Bronchial epithelial cell (primary cell): ENCODE measurements around the gene SIGMAR1. TPM values are rescaled to one million over a fixed set of nuclear protein-coding genes. Genes with fewer than 3 reads are reported as not detected.

Experiments
- DNase-seq: peaks from one replicate; pipeline ENCODE4 v3.0.0-alpha.2; 2010; ENCODE audit warnings: low read depth
- FAIRE-seq: peaks from 2 replicates; lab custom pipeline; 2011; peaks lifted over from hg19 to GRCh38; lab: Jason Lieb, UNC
- H3K27me3 ChIP-seq: 2 replicates; pipeline ENCODE4 v1.5.1; 2011; ENCODE audit warnings: low read length; ENCODE audit not compliant: control insufficient read depth, insufficient read depth
- H3K36me3 ChIP-seq: 2 replicates; pipeline ENCODE4 v1.5.1; 2011; ENCODE audit warnings: low read length; ENCODE audit not compliant: control insufficient read depth, insufficient read depth
- H3K4me3 ChIP-seq: 2 replicates; pipeline ENCODE4 v1.5.1; 2011; ENCODE audit warnings: mild to moderate bottlenecking, low read depth, low read length, control low read depth
- total RNA-seq: library from RNA; depleted of rRNA; stranded (reverse); fragments of >200 nt; gene quantifications from 2 replicates; pipeline ENCODE4 v1.2.1, GENCODE V29; 2014
- TF ChIP-seq, protein P1 (sequence below): IDR thresholded peaks from 2 replicates; pipeline ENCODE4 v1.5.1; 2011; ENCODE audit warnings: mild to moderate bottlenecking, moderate library complexity, low read length, control low read depth, inconsistent platforms; ENCODE audit not compliant: insufficient read depth, severe bottlenecking

Gene SIGMAR1
- total RNA-seq, 1 donor from 2014 or later, result 74.8 TPM

DNA sequence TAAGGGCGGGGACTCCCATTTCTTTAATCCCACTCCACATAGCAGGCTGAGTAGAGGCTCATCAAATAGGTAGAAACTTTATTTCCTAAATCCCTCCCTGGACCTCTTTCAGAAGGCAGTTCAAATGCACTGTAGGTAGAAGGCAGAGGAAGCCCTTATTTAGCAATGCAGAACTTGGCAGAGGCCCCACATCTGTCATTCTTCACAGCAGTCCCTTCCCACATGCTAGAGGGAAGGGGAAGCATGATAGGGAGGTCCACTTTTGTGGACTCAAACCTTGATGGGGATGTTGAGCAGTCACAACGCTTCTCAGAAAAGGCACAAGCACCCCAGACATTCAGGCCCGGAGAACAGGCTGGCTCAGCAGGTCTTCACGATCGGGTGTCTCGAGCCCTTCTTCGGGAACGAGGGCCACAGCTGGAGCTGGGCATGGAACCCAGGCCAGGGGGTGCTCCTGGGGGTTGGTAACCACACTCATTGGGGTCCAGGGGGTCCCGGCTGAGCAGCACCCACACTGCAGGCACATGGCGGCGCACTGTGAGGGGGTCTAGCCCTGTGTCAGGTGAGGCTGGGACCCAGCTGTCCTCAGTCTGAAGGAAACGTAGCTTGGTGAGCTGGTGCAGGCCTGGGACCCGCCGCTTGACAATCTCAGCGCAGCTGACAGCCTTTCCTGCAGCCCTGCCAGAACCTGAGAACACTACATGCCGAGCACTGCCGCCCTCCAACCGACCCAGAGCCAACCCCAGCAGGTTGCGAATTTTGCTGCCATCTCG, 27.0 kb downstream of the SIGMAR1 start:
- TF ChIP-seq, protein P1, sequence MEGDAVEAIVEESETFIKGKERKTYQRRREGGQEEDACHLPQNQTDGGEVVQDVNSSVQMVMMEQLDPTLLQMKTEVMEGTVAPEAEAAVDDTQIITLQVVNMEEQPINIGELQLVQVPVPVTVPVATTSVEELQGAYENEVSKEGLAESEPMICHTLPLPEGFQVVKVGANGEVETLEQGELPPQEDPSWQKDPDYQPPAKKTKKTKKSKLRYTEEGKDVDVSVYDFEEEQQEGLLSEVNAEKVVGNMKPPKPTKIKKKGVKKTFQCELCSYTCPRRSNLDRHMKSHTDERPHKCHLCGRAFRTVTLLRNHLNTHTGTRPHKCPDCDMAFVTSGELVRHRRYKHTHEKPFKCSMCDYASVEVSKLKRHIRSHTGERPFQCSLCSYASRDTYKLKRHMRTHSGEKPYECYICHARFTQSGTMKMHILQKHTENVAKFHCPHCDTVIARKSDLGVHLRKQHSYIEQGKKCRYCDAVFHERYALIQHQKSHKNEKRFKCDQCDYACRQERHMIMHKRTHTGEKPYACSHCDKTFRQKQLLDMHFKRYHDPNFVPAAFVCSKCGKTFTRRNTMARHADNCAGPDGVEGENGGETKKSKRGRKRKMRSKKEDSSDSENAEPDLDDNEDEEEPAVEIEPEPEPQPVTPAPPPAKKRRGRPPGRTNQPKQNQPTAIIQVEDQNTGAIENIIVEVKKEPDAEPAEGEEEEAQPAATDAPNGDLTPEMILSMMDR, result no peak
- H3K4me3 ChIP-seq, result peak overlapping the region; percentile 83

DNA sequence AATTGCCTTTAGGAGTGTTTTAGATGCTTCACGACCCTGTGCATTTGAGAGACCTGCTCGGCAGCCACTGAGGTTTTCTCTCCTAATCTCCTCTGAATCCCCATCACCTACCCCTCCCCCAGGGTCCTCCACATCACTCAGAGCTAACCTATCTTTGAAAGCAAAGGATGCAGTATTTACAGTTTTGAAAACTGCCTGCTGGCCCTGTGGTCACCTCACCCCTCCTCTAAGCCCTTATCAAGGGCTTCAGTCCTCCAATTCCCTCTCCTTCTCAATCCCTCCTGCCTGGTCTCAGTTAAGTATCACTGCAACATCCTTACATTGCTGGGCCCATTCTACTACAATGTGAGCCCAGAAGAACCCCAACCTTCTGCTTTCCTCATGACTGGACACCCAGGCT, 30.3 kb downstream of the SIGMAR1 start:
- TF ChIP-seq, protein P1, result no peak
- Histone ChIP-seq H3K27me3 (no peaks in the 10 kb centered on the region), H3K36me3 (no peaks in the 10 kb centered on the region), H3K4me3 (no peak overlapping the region)
- no peak for DNase-seq
- no peak for FAIRE-seq

More for the DNA sequence above, 27.0 kb downstream of the SIGMAR1 start:
- H3K27me3 ChIP-seq, result no peaks in the 10 kb centered on the region
- DNase-seq (no peak), FAIRE-seq (no peak)
- no peaks in the 10 kb centered on the region for H3K36me3 ChIP-seq

DNA sequence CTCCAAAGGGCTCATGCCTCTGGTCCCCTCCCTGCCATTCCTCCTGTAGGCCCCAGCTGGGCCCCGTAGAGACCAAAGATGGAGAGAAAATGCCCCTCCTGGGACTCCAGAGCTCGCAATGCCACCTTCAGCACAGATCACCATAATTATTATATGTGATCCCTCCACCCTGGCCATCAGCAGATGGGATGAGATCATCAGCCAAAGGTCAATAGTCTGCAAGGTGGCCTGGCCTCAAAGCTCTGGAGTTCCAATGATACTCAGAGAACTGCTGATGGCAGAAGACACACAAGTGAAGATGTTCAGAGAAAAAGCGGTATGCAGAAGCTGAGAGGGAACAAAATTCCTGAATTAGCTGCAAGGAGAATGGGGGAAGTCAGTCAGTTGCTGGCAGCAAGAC, 30.7 kb downstream of the SIGMAR1 start:
- TF ChIP-seq, protein P1, result no peak
- Histone ChIP-seq H3K4me3 (no peak overlapping the region), H3K36me3 (no peaks in the 10 kb centered on the region), H3K27me3 (no peaks in the 10 kb centered on the region)
- no peak for DNase-seq
- no peak for FAIRE-seq

DNA sequence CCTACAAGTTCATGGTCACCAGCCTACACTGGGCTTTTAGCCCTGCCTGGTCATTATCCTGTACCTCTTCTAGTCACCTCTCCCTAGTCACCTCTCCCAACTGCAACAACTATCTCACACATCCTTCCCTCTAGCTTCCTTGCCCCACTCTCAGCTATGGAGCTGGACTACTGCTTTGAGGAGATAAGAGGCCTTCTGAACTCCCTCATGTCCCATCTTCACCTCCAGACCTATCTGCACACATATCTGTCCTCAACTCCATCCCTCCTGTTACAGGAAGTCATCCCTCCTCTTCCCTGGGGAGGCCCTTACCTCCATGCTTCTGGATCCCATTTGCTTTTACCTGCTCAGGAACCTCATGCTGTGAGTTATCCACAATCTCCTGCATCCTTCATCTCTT, 31.4 kb downstream of the SIGMAR1 start:
- H3K27me3 ChIP-seq, result no peaks in the 10 kb centered on the region
- H3K4me3 ChIP-seq, result no peak overlapping the region
- TF ChIP-seq, protein P1, result no peak
- no peak for DNase-seq
- FAIRE-seq, result peak; percentile 23
- H3K36me3 ChIP-seq, result no peaks in the 10 kb centered on the region

DNA sequence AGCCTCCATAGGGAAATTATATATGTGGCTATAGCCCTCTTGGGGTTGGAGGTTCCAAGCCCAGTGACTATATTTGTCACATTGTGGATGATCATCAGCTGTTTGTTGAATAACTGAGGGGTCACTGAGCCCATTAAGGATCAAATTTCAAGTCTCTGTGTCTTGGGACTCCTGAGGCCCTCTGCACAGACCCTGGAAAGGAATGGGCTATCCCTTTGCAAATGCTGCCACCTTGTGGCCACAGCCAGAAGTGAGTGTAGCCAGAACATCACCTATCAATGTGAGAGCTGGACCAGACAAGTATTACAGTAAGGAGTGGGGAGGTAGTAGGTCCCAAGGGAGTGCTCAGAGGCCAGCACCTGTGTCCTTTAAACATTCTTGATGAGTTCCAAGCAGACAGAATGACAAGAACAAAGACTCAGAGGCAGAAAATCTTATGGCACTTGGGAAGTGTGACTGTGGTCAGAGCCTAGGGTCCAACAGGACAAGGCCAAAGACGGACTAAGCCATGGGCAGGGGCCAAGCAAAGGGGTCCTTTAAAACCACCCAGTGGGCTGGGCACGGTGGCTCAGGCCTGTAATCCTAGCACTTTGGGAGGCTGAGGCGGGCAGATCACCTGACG, 33.9 kb downstream of the SIGMAR1 start:
- no peaks in the 10 kb centered on the region for H3K27me3 ChIP-seq
- TF ChIP-seq, protein P1, result peak; percentile 82
- no peak for FAIRE-seq
- no peaks in the 10 kb centered on the region for H3K36me3 ChIP-seq
- H3K4me3 ChIP-seq, result no peak overlapping the region
- DNase-seq, result peak; percentile 63
